ENCODE data around the gene AJM1.

DNA sequence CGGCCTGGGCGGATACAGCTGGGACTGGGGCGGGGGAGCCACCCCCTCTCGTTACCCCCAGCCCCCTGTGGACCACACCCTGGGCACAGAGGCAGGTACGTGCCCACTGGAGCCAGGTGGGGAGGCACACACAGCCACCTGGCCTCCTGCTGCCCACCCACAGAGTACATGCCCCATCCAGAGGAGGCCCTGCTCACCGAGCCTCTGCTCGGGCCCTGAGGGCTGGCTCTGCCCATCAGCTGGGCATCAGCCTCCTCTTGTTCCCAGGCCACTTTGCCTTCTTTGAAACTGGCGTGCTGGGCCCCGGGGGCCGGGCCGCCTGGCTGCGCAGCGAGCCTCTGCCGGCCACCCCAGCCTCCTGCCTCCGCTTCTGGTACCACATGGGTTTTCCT, 16.2 kb downstream of the AJM1 start:
- TF ChIP-seq POLR2AphosphoS5 (IDR thresholded peaks at IDR 0.05) = no peak
- TF ChIP-seq, protein P1, sequence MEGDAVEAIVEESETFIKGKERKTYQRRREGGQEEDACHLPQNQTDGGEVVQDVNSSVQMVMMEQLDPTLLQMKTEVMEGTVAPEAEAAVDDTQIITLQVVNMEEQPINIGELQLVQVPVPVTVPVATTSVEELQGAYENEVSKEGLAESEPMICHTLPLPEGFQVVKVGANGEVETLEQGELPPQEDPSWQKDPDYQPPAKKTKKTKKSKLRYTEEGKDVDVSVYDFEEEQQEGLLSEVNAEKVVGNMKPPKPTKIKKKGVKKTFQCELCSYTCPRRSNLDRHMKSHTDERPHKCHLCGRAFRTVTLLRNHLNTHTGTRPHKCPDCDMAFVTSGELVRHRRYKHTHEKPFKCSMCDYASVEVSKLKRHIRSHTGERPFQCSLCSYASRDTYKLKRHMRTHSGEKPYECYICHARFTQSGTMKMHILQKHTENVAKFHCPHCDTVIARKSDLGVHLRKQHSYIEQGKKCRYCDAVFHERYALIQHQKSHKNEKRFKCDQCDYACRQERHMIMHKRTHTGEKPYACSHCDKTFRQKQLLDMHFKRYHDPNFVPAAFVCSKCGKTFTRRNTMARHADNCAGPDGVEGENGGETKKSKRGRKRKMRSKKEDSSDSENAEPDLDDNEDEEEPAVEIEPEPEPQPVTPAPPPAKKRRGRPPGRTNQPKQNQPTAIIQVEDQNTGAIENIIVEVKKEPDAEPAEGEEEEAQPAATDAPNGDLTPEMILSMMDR (IDR thresholded peaks at IDR 0.05) = no peak
- no peak for TF ChIP-seq POLR2A (IDR thresholded peaks at IDR 0.05)
- TF ChIP-seq EP300 (IDR thresholded peaks at IDR 0.05) = no peak

Data from upper lobe of left lung (tissue), 4 donors.